Gastrocnemius medialis (tissue), 4 donors: Measurements from ENCODE around the gene PTGR3.

Experiments used
- CTCF ChIP-seq, 5 experiments: fragments of 450-650 bp in 3 of 5; fragments of 200-600 bp in 2 of 5; sonication (generic) in 2 of 5; IDR thresholded peaks in 4 of 5; conservative IDR thresholded peaks in 1 of 5; 1 replicate in 4 of 5; 2 replicates in 1 of 5; pipeline ENCODE4 v1.5.1; 2016 to 2019; ENCODE audit warnings: antibody characterized with exemption in 5 of 5, mild to moderate bottlenecking in 3 of 5, moderate library complexity in 3 of 5
- POLR2A ChIP-seq, 2 donors: fragments of 450-650 bp; IDR thresholded peaks; one replicate each; pipeline ENCODE4 v1.6.1; 2017; ENCODE audit warnings: antibody characterized with exemption in 2 of 2, mild to moderate bottlenecking in 2 of 2, moderate library complexity in 2 of 2

- TF ChIP-seq CTCF (IDR thresholded peaks at IDR 0.05 in 4 of 5, conservative IDR thresholded peaks at IDR 0.05 in 1 of 5): no peak
- no peak for TF ChIP-seq POLR2A (IDR thresholded peaks at IDR 0.05)
Measured at GRCh38 chr18:75164479-75164878, 44.5 kb downstream of the PTGR3 start.
